GM12878 (cell line): Measurements from ENCODE around the gene TTLL3. TPM values are rescaled to one million over a fixed set of nuclear protein-coding genes. Genes with fewer than 3 reads are reported as not detected.

Source experiments
- ATAC-seq: fragments of 200-7000 bp; cut with Tn5 transposase; 3 replicates; pipeline ENCODE4 v1.9.1; 2020; ENCODE audit warnings: mild to moderate bottlenecking, moderate library complexity
- BruUV-seq: library from RNA; stranded (reverse); fragments of 400-500 nt; replicated peaks from 2 replicates; lab custom pipeline; 2021; lab: Mats Ljungman, UMichigan
- CTCF ChIA-PET: fragments of 300-600 bp; sonication (Branson Sonifier 250); formaldehyde crosslinking; extraction: SDS; loops from one replicate; lab custom pipeline; 2021; ENCODE audit warnings: inconsistent platforms; lab: Yijun Ruan, JAX
- POLR2A ChIA-PET: fragments of 350-600 bp; formaldehyde crosslinking; extraction: SDS; loops from one replicate; lab custom pipeline; 2021; ENCODE audit warnings: inconsistent platforms; lab: Charles Lee
- RAD21 ChIA-PET: fragments of 300-600 bp; sonication (Branson Sonifier 250); formaldehyde crosslinking; loops from one replicate; lab custom pipeline; 2023; ENCODE audit warnings: antibody characterized with exemption; ENCODE audit not compliant: unreplicated experiment; lab: Charles Lee
- SMC1A ChIA-PET: fragments of 300-600 bp; sonication (Branson Sonifier 250); formaldehyde crosslinking; loops from one replicate; lab custom pipeline; 2023; ENCODE audit not compliant: unreplicated experiment, uncharacterized antibody; lab: Charles Lee
- DNase-seq: peaks from one replicate; pipeline ENCODE4 v3.0.0-alpha.2; 2011; ENCODE audit warnings: low read depth, low spot score
- FAIRE-seq: peaks from 3 replicates; lab custom pipeline; 2011; peaks lifted over from hg19 to GRCh38; lab: Jason Lieb, UNC
- H2AFZ ChIP-seq: 2 replicates; pipeline ENCODE4 v1.6.0; 2011; ENCODE audit warnings: low read depth, low read length, control low read depth; ENCODE audit not compliant: control insufficient read depth
- H3K27ac ChIP-seq: 2 replicates; pipeline ENCODE4 v1.5.1; 2011; ENCODE audit warnings: control low read depth; ENCODE audit not compliant: control insufficient read depth, insufficient read depth
- H3K27me3 ChIP-seq, 2 experiments: replicated peaks in 1 of 2; 2 replicates each; pipeline versions ENCODE4 v1.6.0 to v1.6.1; 2011; ENCODE audit warnings: low read length in 1 of 2; ENCODE audit not compliant: control insufficient read depth in 2 of 2, insufficient read depth in 2 of 2
- H3K36me3 ChIP-seq, 2 experiments: 2 replicates each; pipeline ENCODE4 v1.5.1; 2011; ENCODE audit warnings: low read length in 1 of 2; ENCODE audit not compliant: control insufficient read depth in 2 of 2, insufficient read depth in 2 of 2
- H3K4me1 ChIP-seq: 2 replicates; pipeline ENCODE4 v1.6.1; 2011; ENCODE audit warnings: mild to moderate bottlenecking, low read length, moderate library complexity, mixed read lengths; ENCODE audit not compliant: control insufficient read depth, insufficient read depth
- H3K4me2 ChIP-seq: 2 replicates; pipeline ENCODE4 v1.6.0; 2011; ENCODE audit warnings: control low read depth; ENCODE audit not compliant: control insufficient read depth, insufficient read depth
- H3K4me3 ChIP-seq: fragments of 200-600 bp; sonication (generic); 2 replicates; pipeline ENCODE4 v1.5.1; 2016
- H3K79me2 ChIP-seq: 2 replicates; pipeline ENCODE4 v1.6.0; 2011; ENCODE audit warnings: low read length; ENCODE audit not compliant: control insufficient read depth, insufficient read depth
- H3K9ac ChIP-seq: 2 replicates; pipeline ENCODE4 v1.8.0; 2011; ENCODE audit warnings: low read length, control low read depth, mixed read lengths; ENCODE audit not compliant: control insufficient read depth, insufficient read depth
- H3K9me3 ChIP-seq: replicated peaks from 3 replicates; pipeline ENCODE4 v1.5.1; 2011; ENCODE audit warnings: mild to moderate bottlenecking, low read length; ENCODE audit not compliant: control insufficient read depth, insufficient read depth
- H4K20me1 ChIP-seq: 2 replicates; pipeline ENCODE4 v1.6.0; 2011; ENCODE audit not compliant: control insufficient read depth, insufficient read depth
- ETV6 ChIP-seq, 2 experiments: fragments of 450-650 bp in 1 of 2; IDR thresholded peaks in 1 of 2; conservative IDR thresholded peaks in 1 of 2; 2 replicates each; pipeline ENCODE4 v1.6.1; 2014; ENCODE audit warnings: antibody characterized with exemption in 1 of 2, borderline replicate concordance in 1 of 2, low read depth in 1 of 2, mild to moderate bottlenecking in 1 of 2, moderate library complexity in 1 of 2
- MTA3 ChIP-seq: IDR thresholded peaks from 2 replicates; pipeline ENCODE4 v1.6.1; 2012; ENCODE audit warnings: low read length, inconsistent platforms, borderline replicate concordance
- POLR2AphosphoS5 ChIP-seq: IDR thresholded peaks from 2 replicates; pipeline ENCODE4 v1.6.1; 2011; ENCODE audit warnings: mild to moderate bottlenecking, low read length, inconsistent platforms
- RB1 ChIP-seq: fragments of 450-650 bp; formaldehyde crosslinking; IDR thresholded peaks from 2 replicates; pipeline ENCODE4 v1.6.1; 2017; ENCODE audit warnings: mild to moderate bottlenecking, borderline replicate concordance
- WGBS: methylation state at CpG from one replicate; pipeline ENCODE4 v1.1.6; 2016; ENCODE audit warnings: low lambda C conversion rate; ENCODE audit not compliant: insufficient replicate concordance, insufficient coverage; ENCODE audit errors: missing lambda C conversion rate; 5-methylcytosine and 5-hydroxymethylcytosine counted together
- in situ Hi-C: fragments of 300-500 bp; cut with MboI; formaldehyde crosslinking; loops from 9 replicates; pipeline ENCODE4 v1.14.3; 2018; ENCODE audit warnings: mixed read lengths
- intact Hi-C: fragments of 100-400 bp; cut with micrococcal nuclease; formaldehyde crosslinking; loops from one replicate; pipeline ENCODE4 v1.14.2; 2022; ENCODE audit not compliant: unreplicated experiment
- polyA plus RNA-seq, 11 experiments: library from polyadenylated mRNA; depleted of rRNA in 4 of 11; unstranded in 6 of 11; stranded (reverse) in 5 of 11; fragments of >200 nt; fragmentation: Nextera tagmentation in 4 of 11; fragmentation: Illumina TruSeq in 1 of 11; extraction: Ambion mirVana in 4 of 11; extraction: Trizol in 1 of 11; gene quantifications; 1 replicate in 1 of 11; 2 replicates in 10 of 11; pipeline versions ENCODE4 v1.2.1 to v1.2.3, GENCODE V29; 2011 to 2016; ENCODE audit warnings: inconsistent platforms in 2 of 11, missing spikeins in 2 of 11, low read depth in 1 of 11
- total RNA-seq, 4 experiments: library from RNA; depleted of rRNA in 3 of 4; stranded (reverse); fragments of >200 nt in 3 of 4; fragmentation: Illumina TruSeq in 1 of 4; extraction: Trizol in 1 of 4; gene quantifications; 2 replicates each; pipeline versions ENCODE4 v1.2.1 to v1.2.3, GENCODE V29; 2013 to 2021

TTLL3 gene
- total and polyA plus RNA-seq, 10 of the 15 experiments (the other 5 are each of a cell fraction or from before 2014, with no cell fraction given): 4.2 to 51.3 (median 18.9) TPM

DNA sequence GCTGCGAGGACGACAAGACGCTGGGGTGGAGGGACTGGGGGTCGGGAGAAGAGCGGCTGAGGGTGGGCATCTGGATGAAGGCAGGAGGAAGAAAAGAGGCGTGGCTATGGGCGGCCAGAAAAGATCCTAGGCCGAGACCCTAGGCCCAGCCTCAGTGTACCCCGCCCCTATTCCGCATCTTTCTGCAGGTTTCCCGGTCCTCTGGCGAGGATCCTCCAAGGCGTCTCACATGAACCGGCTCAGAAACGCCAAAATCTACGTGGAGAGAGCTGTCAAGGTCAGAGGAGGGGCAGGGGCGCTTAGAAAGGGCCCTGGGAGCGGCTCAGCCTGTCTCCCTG lies 340 bp downstream of the TTLL3 start:
- H3K27ac ChIP-seq: no peak overlapping the region
- in situ Hi-C loops: no loop called here

DNA sequence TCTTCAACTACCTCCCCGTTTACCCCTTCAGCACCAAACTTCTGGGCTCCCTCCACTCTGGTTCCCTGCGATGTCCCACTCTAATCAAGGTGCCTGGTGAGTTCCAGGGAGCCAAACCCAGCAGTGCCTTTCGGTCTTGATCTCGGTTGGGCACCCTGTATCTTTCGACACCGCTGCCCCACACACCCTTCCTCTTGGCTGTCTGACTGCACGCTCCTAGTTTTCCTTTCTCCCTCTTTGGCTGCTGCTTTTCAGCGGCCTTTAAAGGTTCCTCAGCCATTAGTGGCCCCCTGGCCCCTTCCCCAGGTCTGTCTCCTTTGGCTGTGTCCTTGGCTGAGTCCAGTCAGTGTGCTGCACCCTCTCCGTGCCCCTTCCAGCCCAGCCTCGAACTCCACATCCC lies 784 bp downstream of the TTLL3 start:
- Histone ChIP-seq H3K4me3 (no peak overlapping the region), H3K4me1 (peaks cover 13% of the 10 kb centered on the region), H3K36me3 (peaks cover 6 to 12% of the 10 kb centered on the region in 2 experiments; a peak in 3 of 4 replicates), H2AFZ (no peak overlapping the region), H3K4me2 (no peak overlapping the region), H3K27me3 (no peaks in the 10 kb centered on the region), H3K9ac (no peak overlapping the region), H3K79me2 (no peaks in the 10 kb centered on the region), H3K27ac (no peak overlapping the region), H4K20me1 (no peaks in the 10 kb centered on the region), H3K9me3 (no peaks in the 10 kb centered on the region)
- FAIRE-seq: no peak
- BruUV-seq: no TSS peak
- ChIA-PET POLR2A (no interaction called here), CTCF (interaction anchor here (1.2 kb wide), 1 partner anchor 16 kb away, joined by 4 read pairs; no protein-coding TSS in a partner anchor), SMC1A (no interaction called here), RAD21 (no interaction called here)
- no peak for ATAC-seq
- no peak for DNase-seq
- TF ChIP-seq ETV6 (conservative IDR thresholded peaks at IDR 0.05 in 1 of 2, IDR thresholded peaks at IDR 0.05 in 1 of 2; ENCODE audit: borderline replicate concordance in 1 of 2, low read depth in 1 of 2) (no peak), RB1 (no peak)
- intact Hi-C loops: no loop called here
- in situ Hi-C loops: no loop called here
- 93% methylated on average over 10 of the region's 10 CpGs for WGBS

More for the DNA sequence above, 340 bp downstream of the TTLL3 start:
- BruUV-seq: no TSS peak
- Histone ChIP-seq H4K20me1 (no peaks in the 10 kb centered on the region), H3K9me3 (no peaks in the 10 kb centered on the region), H3K4me3 (peak overlapping the region; percentile 81; the same call in 1 of the 2 replicates), H3K4me2 (peak overlapping the region; percentile 90), H3K9ac (peak overlapping the region; percentile 80), H3K27me3 (no peaks in the 10 kb centered on the region), H2AFZ (peak overlapping the region; percentile 52), H3K36me3 (peaks cover 10 to 17% of the 10 kb centered on the region in 2 experiments; a peak in 3 of 4 replicates), H3K79me2 (no peaks in the 10 kb centered on the region), H3K4me1 (peaks cover 13% of the 10 kb centered on the region)
- SMC1A ChIA-PET: no interaction called here
- ATAC-seq (no peak), DNase-seq (no peak), FAIRE-seq (no peak)
- 50% methylated on average over 18 of the region's 18 CpGs for WGBS
- intact Hi-C loops: no loop called here
- POLR2A ChIA-PET: no interaction called here
- CTCF ChIA-PET: no interaction called here
- RAD21 ChIA-PET: interaction anchor here (2.0 kb wide), 1 partner anchor 28 kb away, joined by 6 read pairs; no protein-coding TSS in a partner anchor
- TF ChIP-seq POLR2AphosphoS5: 0 out of 2 replicates have a peak, but pooled peaks have one; percentile 9
- TF ChIP-seq MTA3: no peak
